Midbrain (tissue), 1 donor: ENCODE results near the gene NFIC.

Experiments
- DNase-seq: peaks from one replicate; lab custom pipeline; 2025; lab: John Stamatoyannopoulos, UW

NFIC gene

GRCh38 chr19:3359015-3359918 lies 7.1 kb upstream of the NFIC start:
- DNase-seq = peak; percentile 55

GRCh38 chr19:3359919-3360420 lies 6.4 kb upstream of the NFIC start:
- no peak for DNase-seq

- peak; percentile 80 for DNase-seq
Measured at GRCh38 chr19:3360421-3361383, 5.7 kb upstream of the NFIC start.

GRCh38 chr19:3361384-3362216 lies 4.8 kb upstream of the NFIC start:
- DNase-seq = no peak

GRCh38 chr19:3362217-3362906 lies 4.0 kb upstream of the NFIC start:
- no peak for DNase-seq

- no peak for DNase-seq
Measured at GRCh38 chr19:3363841-3364500, 2.4 kb upstream of the NFIC start.

- DNase-seq = no peak
Measured at GRCh38 chr19:3364501-3364858, 1.9 kb upstream of the NFIC start.

GRCh38 chr19:3365093-3365835 lies 1.1 kb upstream of the NFIC start:
- no peak for DNase-seq

GRCh38 chr19:3366753-3367627 lies 607 bp downstream of the NFIC start:
- DNase-seq = peak; percentile 48

GRCh38 chr19:3367628-3368440 lies 1.5 kb downstream of the NFIC start:
- no peak for DNase-seq

- no peak for DNase-seq
Measured at GRCh38 chr19:3368441-3368795, 2.0 kb downstream of the NFIC start.

- DNase-seq = no peak
Measured at GRCh38 chr19:3368848-3369336, 2.5 kb downstream of the NFIC start.

- peak; percentile 63 for DNase-seq
Measured at GRCh38 chr19:3369337-3370213, 3.2 kb downstream of the NFIC start.

GRCh38 chr19:3370214-3370720 lies 3.9 kb downstream of the NFIC start:
- no peak for DNase-seq

- DNase-seq = no peak
Measured at GRCh38 chr19:3370728-3371591, 4.6 kb downstream of the NFIC start.

- DNase-seq = no peak
Measured at GRCh38 chr19:3372413-3372812, 6.0 kb downstream of the NFIC start.
